RWPE2 (cell line): Measurements from ENCODE around the gene ARGLU1.

Experiments
- ATAC-seq: fragments of 200-7000 bp; cut with Tn5 transposase; 3 replicates; pipeline ENCODE4 v1.9.1; 2021; ENCODE audit warnings: low read depth
- DNase-seq: peaks from one replicate; pipeline ENCODE4 v3.0.0-alpha.2; 2020; ENCODE audit warnings: low spot score
- H3K27ac ChIP-seq: fragments of 450-650 bp; 2 replicates; pipeline ENCODE4 v1.5.1; 2017; ENCODE audit warnings: mild to moderate bottlenecking; ENCODE audit not compliant: poor library complexity, severe bottlenecking
- H3K27me3 ChIP-seq: fragments of 250-450 bp; sonication (Bioruptor Pico); 2 replicates; pipeline ENCODE4 v1.5.1; 2021; ENCODE audit warnings: mild to moderate bottlenecking, moderate library complexity; ENCODE audit not compliant: insufficient read depth, poor library complexity, severe bottlenecking
- H3K36me3 ChIP-seq: fragments of 250-450 bp; sonication (Bioruptor Pico); 2 replicates; pipeline ENCODE4 v1.5.1; 2020; ENCODE audit warnings: low read depth, mild to moderate bottlenecking, moderate library complexity
- H3K4me1 ChIP-seq: fragments of 250-450 bp; sonication (Bioruptor Pico); 2 replicates; pipeline ENCODE4 v1.5.1; 2021; ENCODE audit warnings: mild to moderate bottlenecking, moderate library complexity; ENCODE audit not compliant: insufficient read depth, poor library complexity, severe bottlenecking
- H3K4me3 ChIP-seq: fragments of 250-450 bp; sonication (Bioruptor Pico); 2 replicates; pipeline ENCODE4 v1.5.1; 2021; ENCODE audit warnings: mild to moderate bottlenecking, moderate library complexity; ENCODE audit not compliant: severe bottlenecking
- H3K9me3 ChIP-seq: fragments of 250-450 bp; sonication (Bioruptor Pico); 2 replicates; pipeline ENCODE4 v1.5.1; 2021; ENCODE audit warnings: mild to moderate bottlenecking, moderate library complexity; ENCODE audit not compliant: severe bottlenecking
- CTCF ChIP-seq: fragments of 450-650 bp; IDR thresholded peaks from one replicate; pipeline ENCODE4 v1.5.1; 2017; ENCODE audit warnings: mild to moderate bottlenecking, moderate library complexity; ENCODE audit not compliant: poor library complexity, severe bottlenecking

The ARGLU1 gene, protein sequence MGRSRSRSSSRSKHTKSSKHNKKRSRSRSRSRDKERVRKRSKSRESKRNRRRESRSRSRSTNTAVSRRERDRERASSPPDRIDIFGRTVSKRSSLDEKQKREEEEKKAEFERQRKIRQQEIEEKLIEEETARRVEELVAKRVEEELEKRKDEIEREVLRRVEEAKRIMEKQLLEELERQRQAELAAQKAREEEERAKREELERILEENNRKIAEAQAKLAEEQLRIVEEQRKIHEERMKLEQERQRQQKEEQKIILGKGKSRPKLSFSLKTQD

GRCh38 chr13:106567474-106568298 is at the start of gene ARGLU1:
TSS of gene ARGLU1 (minus strand) at chr13:106568137. CDS start at chr13:106567919, 218 bp downstream.
- TF ChIP-seq CTCF = no peak
- H3K27ac ChIP-seq = peak within 1 kb of the TSS; percentile 73
- peak; percentile 68 for ATAC-seq

GRCh38 chr13:106617561-106617960 is 49.6 kb upstream of the ARGLU1 start:
- ATAC-seq = peak; percentile 93
- Histone ChIP-seq H3K9me3 (no peaks in the 10 kb centered on the region), H3K27me3 (peaks cover 9% of the 10 kb centered on the region), H3K27ac (no peak overlapping the region), H3K4me3 (no peak overlapping the region), H3K36me3 (no peaks in the 10 kb centered on the region), H3K4me1 (peaks cover 3% of the 10 kb centered on the region)
- TF ChIP-seq CTCF = no peak
- DNase-seq = no peak

More at GRCh38 chr13:106567474-106568298, at the start of gene ARGLU1:
- DNase-seq = peak; percentile 89
- no peaks in the 10 kb centered on the region for H3K9me3 ChIP-seq
- no peaks in the 10 kb centered on the region for H3K27me3 ChIP-seq
- peak within 1 kb of the TSS; percentile 85 for H3K4me3 ChIP-seq
- H3K4me1 ChIP-seq = peaks cover 17% of the 10 kb centered on the region
- no peaks in the 10 kb centered on the region; the same call in 1 of the 2 replicates for H3K36me3 ChIP-seq

DNA sequence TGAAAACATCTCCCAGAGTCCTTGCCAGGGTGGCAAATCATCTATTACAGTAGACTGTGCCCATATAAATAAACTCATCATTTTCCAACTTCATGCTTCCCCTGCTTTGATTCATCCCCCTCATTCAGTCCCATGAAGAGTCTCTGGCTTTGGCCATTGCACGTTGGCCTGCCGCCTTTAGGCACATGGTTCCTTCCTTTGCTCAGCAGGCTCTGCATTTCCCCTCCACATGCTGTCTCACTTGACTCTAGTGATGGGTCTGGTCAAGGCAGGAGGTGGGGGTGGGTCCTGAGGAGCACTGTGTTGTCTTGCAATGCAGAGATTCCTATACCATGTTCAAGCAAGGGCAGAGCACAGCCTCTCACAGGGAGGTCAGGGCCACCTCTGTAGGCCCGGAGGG is 48.8 kb upstream of the ARGLU1 start:
- Histone ChIP-seq H3K27ac (no peak overlapping the region), H3K9me3 (no peaks in the 10 kb centered on the region), H3K4me3 (no peak overlapping the region), H3K27me3 (peaks cover under 1% of the 10 kb centered on the region), H3K36me3 (no peaks in the 10 kb centered on the region), H3K4me1 (peaks cover 3% of the 10 kb centered on the region)
- no peak for TF ChIP-seq CTCF
- ATAC-seq (no peak), DNase-seq (no peak)

- ATAC-seq = no peak
- Histone ChIP-seq H3K27ac (no peak overlapping the region), H3K36me3 (no peaks in the 10 kb centered on the region), H3K4me1 (peaks cover 3% of the 10 kb centered on the region), H3K4me3 (no peak overlapping the region), H3K9me3 (no peaks in the 10 kb centered on the region), H3K27me3 (no peaks in the 10 kb centered on the region)
- no peak for TF ChIP-seq CTCF
- DNase-seq = no peak
Observed at GRCh38 chr13:106614874-106615273, 46.9 kb upstream of the ARGLU1 start.
